GM13977 (cell line): ENCODE measurements around the gene GRP.

Source experiments
- DNase-seq: peaks from one replicate; pipeline ENCODE4 v3.0.0; 2012; ENCODE audit warnings: low spot score
- CTCF ChIP-seq: IDR thresholded peaks from 2 replicates; pipeline ENCODE4 v1.5.1; 2012; ENCODE audit warnings: mild to moderate bottlenecking, control low read depth; ENCODE audit not compliant: insufficient read depth; ENCODE audit errors: extremely low read depth, missing control alignments
- in situ Hi-C: fragments of 300-500 bp; cut with MboI; formaldehyde crosslinking; loops from one replicate; pipeline ENCODE4 v1.12.0; 2022; ENCODE audit warnings: low sequenced_read_pairs, low pct_unique_long_range_greater_than_20kb, mixed read lengths, inconsistent platforms; ENCODE audit not compliant: unreplicated experiment

Gene GRP

DNA sequence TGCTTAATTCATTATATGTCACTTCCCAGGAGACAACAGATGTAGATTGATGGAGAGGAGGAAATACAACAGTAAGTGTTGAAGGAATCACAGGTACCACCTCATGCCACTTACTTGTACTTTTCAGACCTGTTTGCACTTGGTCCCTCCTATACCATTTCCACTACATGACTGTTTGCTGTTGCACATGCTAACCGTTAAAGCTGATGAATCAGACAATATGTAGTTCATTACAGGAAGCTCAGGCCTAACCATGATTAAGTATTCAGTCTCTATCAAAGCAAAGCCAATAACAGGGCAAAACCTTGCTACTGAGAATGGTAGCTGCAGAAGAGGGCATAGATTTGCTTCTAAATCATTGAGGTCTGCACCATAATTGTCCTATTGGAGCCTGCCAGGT is 30.2 kb upstream of the GRP start:
- no peak for TF ChIP-seq CTCF
- in situ Hi-C loops: no loop called here
- no peak for DNase-seq

GRCh38 chr18:59196161-59196725 is 23.7 kb upstream of the GRP start:
- TF ChIP-seq CTCF: no peak
- no peak for DNase-seq
- in situ Hi-C loops: no loop called here

DNA sequence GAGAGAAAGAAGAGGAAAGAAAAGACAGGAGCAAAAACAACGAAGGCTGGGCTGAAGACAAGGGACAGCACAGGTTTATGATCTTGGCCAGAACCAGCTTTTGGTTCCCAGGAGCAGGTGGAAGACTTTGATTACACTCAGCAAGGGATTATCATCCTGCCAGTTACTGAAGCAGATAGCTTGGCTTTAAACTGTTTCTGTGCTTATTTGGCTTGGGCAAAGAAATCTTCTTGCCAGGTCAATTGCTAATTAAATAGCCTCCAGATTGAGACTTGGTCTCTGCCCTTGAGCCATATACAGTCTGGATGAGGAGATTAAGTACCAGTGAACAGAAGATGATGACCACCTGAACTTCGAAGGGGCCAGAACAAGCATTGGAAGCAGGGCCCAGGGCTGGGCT is 22.3 kb upstream of the GRP start:
- no peak for TF ChIP-seq CTCF
- DNase-seq: no peak
- in situ Hi-C loops: no loop called here

GRCh38 chr18:59198215-59198614 is 21.7 kb upstream of the GRP start:
- no peak for TF ChIP-seq CTCF
- in situ Hi-C loops: no loop called here
- DNase-seq: no peak

DNA sequence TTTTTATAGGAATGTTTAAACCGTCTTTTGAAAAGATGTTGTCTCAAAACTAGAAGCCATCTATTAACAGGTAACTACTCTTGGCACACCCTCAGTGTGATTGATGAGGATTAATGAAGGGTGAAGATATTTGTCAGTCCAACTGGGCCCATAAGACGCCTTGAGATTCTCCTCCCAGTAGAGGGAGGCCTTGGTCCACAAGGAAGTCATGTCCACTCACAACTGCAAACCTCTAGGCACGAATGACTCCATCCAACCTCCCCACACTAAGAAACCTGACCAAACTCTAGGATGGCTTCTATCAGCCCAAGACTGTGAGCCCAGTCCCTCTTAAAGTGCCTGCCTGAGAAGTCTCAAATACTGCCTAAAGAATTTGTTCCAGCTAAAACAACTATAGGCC is 19.2 kb upstream of the GRP start:
- in situ Hi-C loops: no loop called here

GRCh38 chr18:59202258-59202820 is 17.6 kb upstream of the GRP start:
- no peak for DNase-seq
- in situ Hi-C loops: no loop called here
- no peak for TF ChIP-seq CTCF

More for the DNA sequence above, 19.2 kb upstream of the GRP start:
- DNase-seq: no peak
- TF ChIP-seq CTCF: no peak

DNA sequence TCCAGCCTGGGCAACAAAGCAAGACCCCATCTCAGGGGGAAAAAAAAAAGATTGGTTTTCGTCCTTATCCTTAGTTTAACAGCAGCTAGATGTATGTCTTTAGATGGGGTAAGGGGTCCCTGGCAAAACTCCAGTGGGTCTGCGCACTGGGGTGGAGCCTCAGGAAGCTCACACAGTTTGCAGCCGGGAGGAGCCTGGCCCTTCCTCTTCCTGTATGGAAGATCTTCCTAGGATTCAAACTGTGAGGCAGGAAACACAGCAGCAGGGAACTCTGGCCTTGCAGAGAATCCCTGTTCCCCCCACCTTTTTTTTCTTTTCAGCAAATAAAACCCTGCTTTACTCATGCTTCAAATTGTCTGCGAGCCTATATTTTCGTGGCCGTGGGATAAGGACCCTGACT is 12.5 kb upstream of the GRP start:
- TF ChIP-seq CTCF: no peak
- in situ Hi-C loops: no loop called here
- DNase-seq: no peak
